ENCODE results near the gene CAMK1D.
"Not testable (repeated sequence)": the region's sequence is repeated elsewhere in the genome, so short reads cannot be mapped to it uniquely, and the experiment has no call there.

CAMK1D gene

DNA sequence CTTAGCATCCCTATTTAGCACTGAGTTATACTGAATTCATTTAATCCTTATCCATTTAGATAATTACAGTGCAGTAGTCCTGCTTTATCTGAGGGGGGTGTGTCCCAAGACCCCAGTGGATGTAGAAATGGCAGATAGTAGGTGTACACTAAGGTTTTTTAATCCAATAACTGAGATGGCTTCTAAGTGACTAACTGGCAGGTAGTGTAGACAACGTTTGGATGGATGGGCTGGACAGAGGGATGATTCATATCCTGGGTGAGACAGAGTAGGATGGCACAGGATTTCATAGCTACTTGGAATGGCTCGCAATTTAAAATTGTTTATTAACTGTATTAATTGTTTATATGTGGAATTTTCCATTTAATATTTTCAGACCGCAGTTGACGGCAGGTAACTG lies 356.6 kb downstream of the CAMK1D start:
- Histone ChIP-seq H3K27me3 (ENCODE audit: control insufficient read depth in 1 of 2, insufficient read depth in 2 of 2, low read length in 2 of 2) (no peaks in the 10 kb centered on the region), H3K4me3 (ENCODE audit: low read depth in 1 of 2, low read length in 2 of 2) (no peak overlapping the region), H3K27ac (ENCODE audit: low read depth, low read length) (peak overlapping the region; percentile 80), H3K9me3 (ENCODE audit: low read length) (no peaks in the 10 kb centered on the region), H3K36me3 (ENCODE audit: insufficient read depth, low read length) (no peaks in the 10 kb centered on the region), H3K4me1 (ENCODE audit: insufficient read depth, low read length) (peaks cover 77% of the 10 kb centered on the region), H3K9ac (ENCODE audit: low read length) (no peak overlapping the region)

DNA sequence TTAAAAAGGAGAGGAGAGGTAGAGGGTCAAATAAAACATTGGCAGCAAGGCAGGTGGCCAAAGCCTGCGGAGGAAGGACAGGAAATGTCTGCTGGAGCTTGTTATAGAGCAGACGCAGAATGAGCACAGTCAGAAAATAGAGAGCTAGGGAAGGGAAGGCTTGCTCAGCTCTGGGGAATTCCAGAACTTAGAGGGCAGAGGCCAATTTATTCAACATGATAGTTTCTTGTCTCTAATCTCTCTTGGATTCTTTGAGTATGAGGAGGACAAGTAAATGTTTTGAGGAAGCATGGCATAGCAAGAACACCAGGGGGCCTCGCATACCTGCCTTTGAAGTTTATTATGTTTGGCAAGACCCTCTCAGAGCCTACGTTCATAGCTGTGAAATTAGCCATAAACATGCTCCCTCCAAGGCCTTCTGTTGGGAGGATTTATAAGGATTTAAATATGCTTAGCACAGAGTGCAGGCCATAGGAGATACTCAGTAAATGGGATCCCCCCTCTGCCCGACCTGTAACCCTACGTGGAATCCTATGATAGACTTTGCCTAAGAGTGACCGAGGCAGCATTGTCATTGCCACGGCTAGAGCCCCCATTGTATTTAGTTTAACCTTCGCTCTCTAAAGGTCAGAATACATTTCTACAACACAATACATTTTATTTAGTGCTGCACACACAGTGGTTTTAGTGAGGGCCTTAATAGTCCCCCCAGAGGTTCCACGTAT lies 358.3 kb downstream of the CAMK1D start:
- Histone ChIP-seq H3K4me1 (ENCODE audit: insufficient read depth, low read length) (peaks cover 72% of the 10 kb centered on the region), H3K4me3 (ENCODE audit: low read depth in 1 of 2, low read length in 2 of 2) (no peak overlapping the region), H3K9me3 (ENCODE audit: low read length) (no peaks in the 10 kb centered on the region), H3K36me3 (ENCODE audit: insufficient read depth, low read length) (no peaks in the 10 kb centered on the region), H3K27ac (ENCODE audit: low read depth, low read length) (peak overlapping the region; percentile 80), H3K27me3 (ENCODE audit: control insufficient read depth in 1 of 2, insufficient read depth in 2 of 2, low read length in 2 of 2) (no peaks in the 10 kb centered on the region), H3K9ac (ENCODE audit: low read length) (peak overlapping the region; percentile 20)

GRCh38 chr10:12709000-12709401 lies 359.7 kb downstream of the CAMK1D start:
- H3K36me3 ChIP-seq (ENCODE audit: insufficient read depth, low read length): no peaks in the 10 kb centered on the region
- no peaks in the 10 kb centered on the region for H3K9me3 ChIP-seq (ENCODE audit: low read length)
- no peak overlapping the region for H3K4me3 ChIP-seq (ENCODE audit: low read depth in 1 of 2, low read length in 2 of 2)
- no peaks in the 10 kb centered on the region for H3K27me3 ChIP-seq (ENCODE audit: control insufficient read depth in 1 of 2, insufficient read depth in 2 of 2, low read length in 2 of 2)
- peaks cover 67% of the 10 kb centered on the region for H3K4me1 ChIP-seq (ENCODE audit: insufficient read depth, low read length)
- no peak overlapping the region for H3K9ac ChIP-seq (ENCODE audit: low read length)
- peak overlapping the region; percentile 80 for H3K27ac ChIP-seq (ENCODE audit: low read depth, low read length)

DNA sequence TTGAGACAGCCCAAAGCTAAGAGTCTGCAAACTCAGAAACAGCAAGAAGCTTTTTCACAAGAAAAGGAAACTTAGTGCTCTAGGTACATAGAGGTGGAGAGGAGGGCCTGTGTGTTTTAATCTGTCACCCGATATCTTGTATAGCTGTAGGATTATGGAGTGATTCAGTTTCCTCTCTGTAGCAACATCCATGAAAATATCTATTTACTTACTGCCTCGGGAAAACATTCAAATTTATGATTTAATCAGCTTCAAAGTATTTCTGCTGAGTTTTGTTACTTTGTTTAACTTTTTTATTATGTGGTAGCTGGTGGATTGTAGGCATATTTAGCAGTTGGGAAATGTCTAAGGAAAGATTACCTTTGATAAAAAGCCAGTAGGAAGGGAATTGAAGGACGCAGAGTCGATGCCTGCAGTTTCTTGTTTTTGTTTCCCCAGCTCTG lies 360.2 kb downstream of the CAMK1D start:
- Histone ChIP-seq H3K4me1 (ENCODE audit: insufficient read depth, low read length) (peaks cover 62% of the 10 kb centered on the region), H3K27ac (ENCODE audit: low read depth, low read length) (peak overlapping the region; percentile 80), H3K27me3 (ENCODE audit: control insufficient read depth in 1 of 2, insufficient read depth in 2 of 2, low read length in 2 of 2) (no peaks in the 10 kb centered on the region), H3K4me3 (ENCODE audit: low read depth in 1 of 2, low read length in 2 of 2) (no peak overlapping the region), H3K9me3 (ENCODE audit: low read length) (no peaks in the 10 kb centered on the region), H3K9ac (ENCODE audit: low read length) (peak overlapping the region; percentile 9), H3K36me3 (ENCODE audit: insufficient read depth, low read length) (no peaks in the 10 kb centered on the region)

DNA sequence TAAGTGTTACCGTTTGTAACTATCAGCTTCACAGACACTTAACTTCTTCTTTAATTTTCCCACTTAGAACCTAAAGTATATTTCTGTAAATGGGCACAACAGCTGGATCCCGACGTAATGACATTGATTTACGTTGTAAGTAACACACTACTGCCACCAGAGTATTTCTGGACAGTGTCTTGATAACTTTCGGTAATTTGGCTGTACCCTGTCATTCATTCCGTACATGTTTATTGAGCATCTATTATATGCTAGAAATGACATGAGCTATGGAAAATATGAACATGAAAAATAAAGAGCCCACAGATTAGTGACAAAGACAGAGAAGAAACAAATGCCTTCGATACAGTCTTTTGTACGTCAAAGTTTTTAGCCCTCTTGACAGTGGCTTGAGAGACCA lies 360.8 kb downstream of the CAMK1D start:
- Histone ChIP-seq H3K4me3 (ENCODE audit: low read depth in 1 of 2, low read length in 2 of 2) (no peak overlapping the region), H3K27ac (ENCODE audit: low read depth, low read length) (peak overlapping the region; percentile 80)

GRCh38 chr10:12710594-12711349 lies 361.4 kb downstream of the CAMK1D start:
- H3K4me3 ChIP-seq (ENCODE audit: low read depth in 1 of 2, low read length in 2 of 2): no peak overlapping the region
- peaks cover 57% of the 10 kb centered on the region for H3K4me1 ChIP-seq (ENCODE audit: insufficient read depth, low read length)
- no peak overlapping the region for H3K9ac ChIP-seq (ENCODE audit: low read length)
- no peaks in the 10 kb centered on the region for H3K9me3 ChIP-seq (ENCODE audit: low read length)
- H3K36me3 ChIP-seq (ENCODE audit: insufficient read depth, low read length): no peaks in the 10 kb centered on the region
- H3K27me3 ChIP-seq (ENCODE audit: control insufficient read depth in 1 of 2, insufficient read depth in 2 of 2, low read length in 2 of 2): no peaks in the 10 kb centered on the region
- H3K27ac ChIP-seq (ENCODE audit: low read depth, low read length): peak overlapping the region; percentile 12

More for the DNA sequence above, 360.8 kb downstream of the CAMK1D start:
- H3K9ac ChIP-seq (ENCODE audit: low read length): peak overlapping the region; percentile 9
- H3K27me3 ChIP-seq (ENCODE audit: control insufficient read depth in 1 of 2, insufficient read depth in 2 of 2, low read length in 2 of 2): no peaks in the 10 kb centered on the region
- H3K36me3 ChIP-seq (ENCODE audit: insufficient read depth, low read length): no peaks in the 10 kb centered on the region
- H3K9me3 ChIP-seq (ENCODE audit: low read length): no peaks in the 10 kb centered on the region
- peaks cover 62% of the 10 kb centered on the region for H3K4me1 ChIP-seq (ENCODE audit: insufficient read depth, low read length)

GRCh38 chr10:12711350-12711708 lies 362.0 kb downstream of the CAMK1D start:
- no peak overlapping the region for H3K4me3 ChIP-seq (ENCODE audit: low read depth in 1 of 2, low read length in 2 of 2)
- H3K27me3 ChIP-seq (ENCODE audit: control insufficient read depth in 1 of 2, insufficient read depth in 2 of 2, low read length in 2 of 2): no peaks in the 10 kb centered on the region
- H3K27ac ChIP-seq (ENCODE audit: low read depth, low read length): no peak overlapping the region
- H3K9ac ChIP-seq (ENCODE audit: low read length): no peak overlapping the region
- no peaks in the 10 kb centered on the region for H3K36me3 ChIP-seq (ENCODE audit: insufficient read depth, low read length)
- H3K4me1 ChIP-seq (ENCODE audit: insufficient read depth, low read length): peaks cover 51% of the 10 kb centered on the region
- H3K9me3 ChIP-seq (ENCODE audit: low read length): no peaks in the 10 kb centered on the region

- H3K9me3 ChIP-seq (ENCODE audit: low read length): no peaks in the 10 kb centered on the region
- peaks cover 40% of the 10 kb centered on the region for H3K4me1 ChIP-seq (ENCODE audit: insufficient read depth, low read length)
- no peak overlapping the region for H3K9ac ChIP-seq (ENCODE audit: low read length)
- no peak overlapping the region for H3K27ac ChIP-seq (ENCODE audit: low read depth, low read length)
- H3K4me3 ChIP-seq (ENCODE audit: low read depth in 1 of 2, low read length in 2 of 2): no peak overlapping the region
- no peaks in the 10 kb centered on the region for H3K27me3 ChIP-seq (ENCODE audit: control insufficient read depth in 1 of 2, insufficient read depth in 2 of 2, low read length in 2 of 2)
- no peaks in the 10 kb centered on the region for H3K36me3 ChIP-seq (ENCODE audit: insufficient read depth, low read length)
These were observed 363.1 kb downstream of the CAMK1D start for GRCh38 chr10:12712293-12712983.

DNA sequence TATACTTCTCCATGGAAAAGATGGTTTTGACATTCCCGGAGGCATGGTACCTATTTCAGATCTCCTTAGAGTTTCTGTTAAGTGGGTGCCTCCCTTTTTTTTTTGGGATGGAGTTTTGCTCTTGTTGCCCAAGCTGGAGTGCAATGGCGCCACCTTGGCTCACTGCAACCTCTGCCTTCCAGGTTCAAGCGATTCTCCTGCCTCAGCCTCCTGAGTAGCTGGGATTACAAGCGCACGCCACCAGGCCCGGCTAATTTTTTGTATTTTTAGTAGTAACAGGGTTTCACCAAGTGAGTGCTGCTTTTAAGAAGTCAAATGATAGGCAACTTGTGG lies 363.6 kb downstream of the CAMK1D start:
- not testable (repeated sequence) for H3K9me3 ChIP-seq (ENCODE audit: low read length); H3K27ac ChIP-seq (ENCODE audit: low read depth, low read length); H3K27me3 ChIP-seq (ENCODE audit: control insufficient read depth in 1 of 2, insufficient read depth in 2 of 2, low read length in 2 of 2); H3K9ac ChIP-seq (ENCODE audit: low read length); H3K4me3 ChIP-seq (ENCODE audit: low read depth in 1 of 2, low read length in 2 of 2); H3K36me3 ChIP-seq (ENCODE audit: insufficient read depth, low read length)
- peaks cover 35% of the 10 kb centered on the region for H3K4me1 ChIP-seq (ENCODE audit: insufficient read depth, low read length)

GRCh38 chr10:12716042-12716441 lies 366.7 kb downstream of the CAMK1D start:
- Histone ChIP-seq H3K9ac (ENCODE audit: low read length) (no peak overlapping the region), H3K4me3 (ENCODE audit: low read depth in 1 of 2, low read length in 2 of 2) (no peak overlapping the region), H3K4me1 (ENCODE audit: insufficient read depth, low read length) (peaks cover 4% of the 10 kb centered on the region), H3K9me3 (ENCODE audit: low read length) (no peaks in the 10 kb centered on the region), H3K27ac (ENCODE audit: low read depth, low read length) (no peak overlapping the region), H3K27me3 (ENCODE audit: control insufficient read depth in 1 of 2, insufficient read depth in 2 of 2, low read length in 2 of 2) (no peaks in the 10 kb centered on the region), H3K36me3 (ENCODE audit: insufficient read depth, low read length) (no peaks in the 10 kb centered on the region)

DNA sequence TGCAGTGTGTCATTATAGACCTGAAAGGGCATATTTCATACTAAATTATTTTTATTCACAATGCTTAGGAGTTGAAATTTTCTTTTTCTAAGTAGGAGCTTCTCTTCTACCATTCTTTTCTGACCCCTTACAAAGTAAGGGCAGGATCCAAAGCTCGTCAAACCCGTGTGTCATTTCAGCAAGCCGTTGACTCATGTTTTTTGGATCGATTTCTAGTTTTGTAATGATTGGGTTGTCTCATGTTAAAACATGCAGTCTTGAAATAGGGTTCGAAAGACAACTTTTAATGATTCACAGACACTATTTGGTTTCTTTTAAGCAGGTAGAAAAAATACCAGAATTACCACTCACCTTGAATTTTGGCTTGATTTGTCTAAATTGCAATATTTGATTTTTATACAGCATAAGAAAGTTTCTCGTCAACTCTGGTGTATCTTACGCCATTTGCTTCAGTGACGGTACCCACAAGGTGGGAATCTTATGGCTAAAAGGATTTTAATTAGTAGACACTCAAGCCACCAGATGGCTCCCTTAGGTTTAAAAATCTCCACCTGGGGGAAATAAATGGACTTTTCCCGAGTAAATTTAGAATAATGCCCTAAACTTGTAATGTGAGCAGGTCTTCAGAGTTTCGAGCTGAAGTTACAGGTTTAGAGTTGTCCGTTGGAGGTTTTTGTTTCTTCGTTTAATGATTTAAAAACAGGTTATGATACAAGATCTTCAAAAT lies 368.8 kb downstream of the CAMK1D start:
- no peaks in the 10 kb centered on the region for H3K9me3 ChIP-seq (ENCODE audit: low read length)
- H3K27me3 ChIP-seq (ENCODE audit: control insufficient read depth in 1 of 2, insufficient read depth in 2 of 2, low read length in 2 of 2): no peaks in the 10 kb centered on the region
- no peak overlapping the region for H3K27ac ChIP-seq (ENCODE audit: low read depth, low read length)
- no peak overlapping the region for H3K4me3 ChIP-seq (ENCODE audit: low read depth in 1 of 2, low read length in 2 of 2)
- H3K36me3 ChIP-seq (ENCODE audit: insufficient read depth, low read length): no peaks in the 10 kb centered on the region
- H3K4me1 ChIP-seq (ENCODE audit: insufficient read depth, low read length): no peaks in the 10 kb centered on the region
- no peak overlapping the region for H3K9ac ChIP-seq (ENCODE audit: low read length)

Measured in muscle layer of colon (tissue), 2 donors.